ENCODE results near the gene SLC27A5. TPM values are rescaled to one million over a fixed set of nuclear protein-coding genes. Genes with fewer than 3 reads are reported as not detected.

Gene SLC27A5
- total and polyA plus RNA-seq, 2 of the 13 experiments (the other 11 are each of a cell fraction or from before 2014, with no cell fraction given), result 30.3 to 40.2 TPM

- 0 out of 2 replicates have a peak, but pooled peaks have one; percentile 25 for TF ChIP-seq ZC3H13 (CRISPR knock-in tag; IDR thresholded peaks at IDR 0.05)
- no peak for TF ChIP-seq KAT7 (CRISPR knock-in tag; IDR thresholded peaks at IDR 0.05; ENCODE audit: borderline replicate concordance)
- TF ChIP-seq DBP (CRISPR knock-in tag; IDR thresholded peaks at IDR 0.05; ENCODE audit: not compliant biosample characterization), result no peak
- TF ChIP-seq MZF1 (CRISPR knock-in tag; IDR thresholded peaks at IDR 0.05; ENCODE audit: borderline replicate concordance), result no peak
- TF ChIP-seq ZFP62 (CRISPR knock-in tag; IDR thresholded peaks at IDR 0.05), result no peak
- peak; percentile 56; the same call in 1 of the 2 replicates for TF ChIP-seq ZNF558 (CRISPR knock-in tag; IDR thresholded peaks at IDR 0.05; ENCODE audit: borderline replicate concordance)
- peak; percentile 28; the same call in 1 of the 2 replicates for TF ChIP-seq SP5 (CRISPR knock-in tag; IDR thresholded peaks at IDR 0.05; ENCODE audit: borderline replicate concordance, low read depth)
- TF ChIP-seq ZBTB7A (CRISPR knock-in tag; IDR thresholded peaks at IDR 0.05), result no peak
- TF ChIP-seq HMG20A (CRISPR knock-in tag; IDR thresholded peaks at IDR 0.05; ENCODE audit: borderline replicate concordance), result peak; percentile 21; the same call in 1 of the 2 replicates
- no peak for TF ChIP-seq SOX13 (IDR thresholded peaks at IDR 0.05)
- peak in 1 of 2 experiments; percentile 25; a peak in 1 of 4 replicates for TF ChIP-seq SOX13 (CRISPR knock-in tag; conservative IDR thresholded peaks at IDR 0.05 in 1 of 2, IDR thresholded peaks at IDR 0.05 in 1 of 2)
- TF ChIP-seq ZFYVE20 (CRISPR knock-in tag; IDR thresholded peaks at IDR 0.05; ENCODE audit: borderline replicate concordance, low read depth), result no peak
- peak; percentile 23 for TF ChIP-seq SALL1 (CRISPR knock-in tag; IDR thresholded peaks at IDR 0.05)
- no peak for TF ChIP-seq KAT8 (CRISPR knock-in tag; IDR thresholded peaks at IDR 0.05)
- TF ChIP-seq, protein P1, sequence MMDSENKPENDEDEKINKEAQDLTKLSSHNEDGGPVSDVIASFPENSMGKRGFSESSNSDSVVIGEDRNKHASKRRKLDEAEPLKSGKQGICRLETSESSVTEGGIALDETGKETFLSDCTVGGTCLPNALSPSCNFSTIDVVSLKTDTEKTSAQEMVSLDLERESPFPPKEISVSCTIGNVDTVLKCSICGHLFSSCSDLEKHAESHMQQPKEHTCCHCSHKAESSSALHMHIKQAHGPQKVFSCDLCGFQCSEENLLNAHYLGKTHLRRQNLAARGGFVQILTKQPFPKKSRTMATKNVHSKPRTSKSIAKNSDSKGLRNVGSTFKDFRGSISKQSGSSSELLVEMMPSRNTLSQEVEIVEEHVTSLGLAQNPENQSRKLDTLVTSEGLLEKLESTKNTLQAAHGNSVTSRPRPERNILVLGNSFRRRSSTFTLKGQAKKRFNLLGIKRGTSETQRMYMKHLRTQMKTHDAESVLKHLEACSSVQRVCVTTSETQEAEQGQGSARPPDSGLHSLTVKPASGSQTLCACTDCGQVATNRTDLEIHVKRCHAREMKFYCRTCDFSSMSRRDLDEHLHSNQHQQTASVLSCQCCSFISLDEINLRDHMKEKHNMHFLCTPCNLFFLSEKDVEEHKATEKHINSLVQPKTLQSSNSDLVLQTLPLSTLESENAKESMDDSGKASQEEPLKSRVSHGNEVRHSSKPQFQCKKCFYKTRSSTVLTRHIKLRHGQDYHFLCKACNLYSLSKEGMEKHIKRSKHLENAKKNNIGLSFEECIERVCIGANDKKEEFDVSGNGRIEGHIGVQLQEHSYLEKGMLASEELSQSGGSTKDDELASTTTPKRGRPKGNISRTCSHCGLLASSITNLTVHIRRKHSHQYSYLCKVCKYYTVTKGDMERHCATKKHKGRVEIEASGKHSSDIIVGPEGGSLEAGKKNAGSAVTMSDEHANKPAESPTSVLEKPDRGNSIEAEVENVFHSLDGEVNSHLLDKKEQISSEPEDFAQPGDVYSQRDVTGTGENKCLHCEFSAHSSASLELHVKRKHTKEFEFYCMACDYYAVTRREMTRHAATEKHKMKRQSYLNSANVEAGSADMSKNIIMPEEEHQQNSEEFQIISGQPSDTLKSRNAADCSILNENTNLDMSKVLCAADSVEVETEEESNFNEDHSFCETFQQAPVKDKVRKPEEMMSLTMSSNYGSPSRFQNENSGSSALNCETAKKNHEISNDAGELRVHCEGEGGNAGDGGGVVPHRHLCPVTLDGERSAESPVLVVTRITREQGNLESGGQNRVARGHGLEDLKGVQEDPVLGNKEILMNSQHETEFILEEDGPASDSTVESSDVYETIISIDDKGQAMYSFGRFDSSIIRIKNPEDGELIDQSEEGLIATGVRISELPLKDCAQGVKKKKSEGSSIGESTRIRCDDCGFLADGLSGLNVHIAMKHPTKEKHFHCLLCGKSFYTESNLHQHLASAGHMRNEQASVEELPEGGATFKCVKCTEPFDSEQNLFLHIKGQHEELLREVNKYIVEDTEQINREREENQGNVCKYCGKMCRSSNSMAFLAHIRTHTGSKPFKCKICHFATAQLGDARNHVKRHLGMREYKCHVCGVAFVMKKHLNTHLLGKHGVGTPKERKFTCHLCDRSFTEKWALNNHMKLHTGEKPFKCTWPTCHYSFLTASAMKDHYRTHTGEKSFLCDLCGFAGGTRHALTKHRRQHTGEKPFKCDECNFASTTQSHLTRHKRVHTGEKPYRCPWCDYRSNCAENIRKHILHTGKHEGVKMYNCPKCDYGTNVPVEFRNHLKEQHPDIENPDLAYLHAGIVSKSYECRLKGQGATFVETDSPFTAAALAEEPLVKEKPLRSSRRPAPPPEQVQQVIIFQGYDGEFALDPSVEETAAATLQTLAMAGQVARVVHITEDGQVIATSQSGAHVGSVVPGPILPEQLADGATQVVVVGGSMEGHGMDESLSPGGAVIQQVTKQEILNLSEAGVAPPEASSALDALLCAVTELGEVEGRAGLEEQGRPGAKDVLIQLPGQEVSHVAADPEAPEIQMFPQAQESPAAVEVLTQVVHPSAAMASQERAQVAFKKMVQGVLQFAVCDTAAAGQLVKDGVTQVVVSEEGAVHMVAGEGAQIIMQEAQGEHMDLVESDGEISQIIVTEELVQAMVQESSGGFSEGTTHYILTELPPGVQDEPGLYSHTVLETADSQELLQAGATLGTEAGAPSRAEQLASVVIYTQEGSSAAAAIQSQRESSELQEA (CRISPR knock-in tag; IDR thresholded peaks at IDR 0.05; ENCODE audit: not compliant biosample characterization), result no peak
- TF ChIP-seq ZNF430 (CRISPR knock-in tag; IDR thresholded peaks at IDR 0.05), result peak; percentile 64; the same call in 1 of the 2 replicates
- no peak for TF ChIP-seq AGO1 (IDR thresholded peaks at IDR 0.05; ENCODE audit: low read depth, low read length, poor library complexity, severe bottlenecking)
- no peak for TF ChIP-seq RNF2 (conservative IDR thresholded peaks at IDR 0.05; ENCODE audit: low read depth)
- peak; percentile 60 for TF ChIP-seq GATAD2A (CRISPR knock-in tag; IDR thresholded peaks at IDR 0.05)
These were observed 1.5 kb downstream of the SLC27A5 start (continued) for GRCh38 chr19:58510084-58510862.

Data from HepG2 (cell line).